ENCODE measurements around the gene KLHL5. TPM values are rescaled to one million over a fixed set of nuclear protein-coding genes. Genes with fewer than 3 reads are reported as not detected.

The KLHL5 gene
- total RNA-seq, 4 donors from 2014 or later, result 10.9 to 14.0 (median 11.8) TPM

DNA sequence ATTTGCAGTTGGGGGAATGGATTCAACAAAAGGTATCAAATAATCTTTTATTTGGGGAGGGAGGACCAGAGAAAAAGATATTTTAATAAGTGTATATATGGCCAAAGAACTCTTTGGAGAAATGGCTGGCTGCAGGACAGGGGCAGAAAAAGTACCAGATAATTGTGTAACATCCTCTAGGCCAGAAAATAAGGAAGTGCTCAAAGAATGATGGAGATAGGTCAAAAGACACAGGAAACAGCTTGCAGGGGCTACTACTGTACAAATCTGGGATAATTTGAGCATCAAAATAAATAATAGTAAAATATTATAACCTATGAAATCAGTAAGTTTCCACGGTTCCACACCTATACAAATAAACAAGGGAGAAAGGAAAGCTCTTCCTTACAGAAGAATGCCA lies 34.8 kb downstream of the KLHL5 start:
- H3K36me3 ChIP-seq, result no peaks in the 10 kb centered on the region
- TF ChIP-seq, protein P1, sequence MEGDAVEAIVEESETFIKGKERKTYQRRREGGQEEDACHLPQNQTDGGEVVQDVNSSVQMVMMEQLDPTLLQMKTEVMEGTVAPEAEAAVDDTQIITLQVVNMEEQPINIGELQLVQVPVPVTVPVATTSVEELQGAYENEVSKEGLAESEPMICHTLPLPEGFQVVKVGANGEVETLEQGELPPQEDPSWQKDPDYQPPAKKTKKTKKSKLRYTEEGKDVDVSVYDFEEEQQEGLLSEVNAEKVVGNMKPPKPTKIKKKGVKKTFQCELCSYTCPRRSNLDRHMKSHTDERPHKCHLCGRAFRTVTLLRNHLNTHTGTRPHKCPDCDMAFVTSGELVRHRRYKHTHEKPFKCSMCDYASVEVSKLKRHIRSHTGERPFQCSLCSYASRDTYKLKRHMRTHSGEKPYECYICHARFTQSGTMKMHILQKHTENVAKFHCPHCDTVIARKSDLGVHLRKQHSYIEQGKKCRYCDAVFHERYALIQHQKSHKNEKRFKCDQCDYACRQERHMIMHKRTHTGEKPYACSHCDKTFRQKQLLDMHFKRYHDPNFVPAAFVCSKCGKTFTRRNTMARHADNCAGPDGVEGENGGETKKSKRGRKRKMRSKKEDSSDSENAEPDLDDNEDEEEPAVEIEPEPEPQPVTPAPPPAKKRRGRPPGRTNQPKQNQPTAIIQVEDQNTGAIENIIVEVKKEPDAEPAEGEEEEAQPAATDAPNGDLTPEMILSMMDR (IDR thresholded peaks at IDR 0.05 in 4 of 5, conservative IDR thresholded peaks at IDR 0.05 in 1 of 5), result no peak
- TF ChIP-seq POLR2A (IDR thresholded peaks at IDR 0.05), result no peak
- intact Hi-C loops (cut with DNase I; ENCODE audit: low total_unique reads) (no loop called here), in situ Hi-C loops (cut with MboI; ENCODE audit: low sequenced_read_pairs in 4 of 4) (no loop called here)
- ATAC-seq (no peak), DNase-seq (no peak)
- no peak overlapping the region for H3K27ac ChIP-seq
- no peaks in the 10 kb centered on the region for H3K9me3 ChIP-seq
- H3K27me3 ChIP-seq, result no peaks in the 10 kb centered on the region
- no peak overlapping the region for H3K4me3 ChIP-seq
- no peaks in the 10 kb centered on the region for H3K4me1 ChIP-seq

DNA sequence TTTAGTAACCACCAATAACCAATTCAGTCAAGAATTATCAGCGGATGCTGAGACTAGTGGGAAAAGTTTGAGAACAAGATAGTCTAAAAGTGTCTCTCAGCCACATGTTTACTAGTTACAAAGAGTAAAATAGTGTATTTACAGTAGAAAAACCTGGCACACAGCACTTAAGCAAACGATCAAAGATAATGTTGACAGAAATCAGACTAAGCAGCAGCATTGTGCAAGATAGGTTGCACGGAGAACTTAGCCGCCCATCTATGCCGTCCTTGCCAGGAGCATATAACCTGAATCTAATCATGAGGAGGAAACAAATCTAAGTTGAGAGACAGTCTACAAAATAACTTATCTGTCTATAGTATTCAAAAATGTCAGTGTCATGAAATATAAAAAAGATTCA lies 35.3 kb downstream of the KLHL5 start:
- intact Hi-C loops (cut with DNase I; ENCODE audit: low total_unique reads), result no loop called here

DNA sequence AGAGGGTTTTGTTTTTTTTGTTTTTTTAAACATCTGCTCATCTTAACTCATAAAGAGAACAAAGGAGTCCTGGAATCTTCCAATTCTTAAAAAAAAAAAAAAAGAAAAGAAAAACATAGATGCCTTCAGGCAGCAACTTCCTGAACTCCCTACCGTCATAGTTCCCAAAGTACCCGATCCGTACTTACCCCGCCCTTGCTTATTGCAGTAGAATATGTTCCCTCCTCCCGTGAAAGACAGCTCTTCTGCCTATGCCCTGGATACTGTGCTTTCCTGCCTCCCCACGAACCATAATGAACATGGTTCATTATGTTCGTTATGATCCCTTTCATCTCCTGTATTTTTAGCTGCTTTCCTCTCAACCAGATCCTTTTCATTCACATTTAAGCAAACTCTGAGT lies 40.3 kb downstream of the KLHL5 start:
- DNase-seq, result no peak
- no peaks in the 10 kb centered on the region for H3K9me3 ChIP-seq
- no peak overlapping the region for H3K27ac ChIP-seq
- TF ChIP-seq, protein P1 (IDR thresholded peaks at IDR 0.05 in 4 of 5, conservative IDR thresholded peaks at IDR 0.05 in 1 of 5), result no peak
- TF ChIP-seq POLR2A (IDR thresholded peaks at IDR 0.05), result no peak
- no peak for ATAC-seq
- H3K4me3 ChIP-seq, result no peak overlapping the region
- H3K27me3 ChIP-seq, result no peaks in the 10 kb centered on the region
- H3K36me3 ChIP-seq, result no peaks in the 10 kb centered on the region
- no peaks in the 10 kb centered on the region for H3K4me1 ChIP-seq
- in situ Hi-C loops (cut with MboI; ENCODE audit: low sequenced_read_pairs in 4 of 4) (no loop called here), intact Hi-C loops (cut with DNase I; ENCODE audit: low total_unique reads) (no loop called here)

More for the DNA sequence above, 35.3 kb downstream of the KLHL5 start:
- TF ChIP-seq, protein P1 (IDR thresholded peaks at IDR 0.05 in 4 of 5, conservative IDR thresholded peaks at IDR 0.05 in 1 of 5), result no peak
- TF ChIP-seq POLR2A (IDR thresholded peaks at IDR 0.05), result no peak
- H3K27ac ChIP-seq, result no peak overlapping the region
- H3K4me1 ChIP-seq, result no peaks in the 10 kb centered on the region
- H3K27me3 ChIP-seq, result no peaks in the 10 kb centered on the region
- no peak for DNase-seq
- no peaks in the 10 kb centered on the region for H3K36me3 ChIP-seq
- in situ Hi-C loops (cut with MboI; ENCODE audit: low sequenced_read_pairs in 4 of 4), result no loop called here
- ATAC-seq, result no peak
- H3K9me3 ChIP-seq, result no peaks in the 10 kb centered on the region
- H3K4me3 ChIP-seq, result no peak overlapping the region

DNA sequence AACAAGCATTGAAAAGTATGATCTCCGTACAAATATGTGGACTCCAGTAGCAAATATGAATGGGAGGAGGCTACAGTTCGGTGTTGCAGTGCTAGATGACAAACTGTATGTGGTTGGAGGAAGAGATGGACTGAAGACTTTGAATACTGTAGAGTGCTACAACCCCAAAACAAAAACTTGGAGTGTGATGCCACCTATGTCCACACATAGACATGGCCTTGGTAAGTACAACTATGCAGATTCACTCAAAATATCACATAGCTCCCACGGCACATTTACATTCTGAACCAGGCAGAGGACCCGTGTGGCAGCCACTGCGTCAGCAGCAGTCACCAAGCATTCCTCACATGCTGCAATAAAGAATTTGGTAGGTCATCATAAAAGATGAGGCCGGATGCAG lies 41.3 kb downstream of the KLHL5 start:
- DNase-seq, result no peak
- intact Hi-C loops (cut with DNase I; ENCODE audit: low total_unique reads) (no loop called here), in situ Hi-C loops (cut with MboI; ENCODE audit: low sequenced_read_pairs in 4 of 4) (no loop called here)
- H3K36me3 ChIP-seq, result no peaks in the 10 kb centered on the region
- no peak overlapping the region for H3K4me3 ChIP-seq
- no peak overlapping the region for H3K27ac ChIP-seq
- H3K9me3 ChIP-seq, result no peaks in the 10 kb centered on the region
- ATAC-seq, result no peak
- H3K27me3 ChIP-seq, result no peaks in the 10 kb centered on the region
- H3K4me1 ChIP-seq, result no peaks in the 10 kb centered on the region
- TF ChIP-seq, protein P1 (IDR thresholded peaks at IDR 0.05 in 4 of 5, conservative IDR thresholded peaks at IDR 0.05 in 1 of 5), result no peak
- TF ChIP-seq POLR2A (IDR thresholded peaks at IDR 0.05), result no peak

DNA sequence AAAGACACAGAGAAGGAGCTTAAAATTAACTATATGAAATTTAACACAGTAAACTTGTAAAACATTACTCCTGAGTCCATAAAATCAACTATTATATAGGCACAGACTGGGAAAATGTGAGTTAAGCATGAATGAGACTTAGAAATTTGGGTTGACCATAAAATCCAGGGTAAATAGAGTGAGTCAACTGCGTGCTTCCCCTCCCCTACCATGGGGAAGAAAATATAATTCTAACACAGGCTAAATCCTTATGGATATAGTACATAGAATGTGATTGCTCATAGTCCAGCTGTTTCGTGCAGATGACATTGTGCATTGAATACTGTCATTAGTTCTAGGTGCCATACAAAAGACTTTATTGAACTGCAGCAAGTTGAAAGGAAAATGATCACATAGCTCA lies 42.2 kb downstream of the KLHL5 start:
- in situ Hi-C loops (cut with MboI; ENCODE audit: low sequenced_read_pairs in 4 of 4), result no loop called here
- ATAC-seq, result no peak
- H3K27me3 ChIP-seq, result no peaks in the 10 kb centered on the region
- no peak for DNase-seq
- no peaks in the 10 kb centered on the region for H3K36me3 ChIP-seq
- TF ChIP-seq POLR2A (IDR thresholded peaks at IDR 0.05), result no peak
- TF ChIP-seq, protein P1 (IDR thresholded peaks at IDR 0.05 in 4 of 5, conservative IDR thresholded peaks at IDR 0.05 in 1 of 5), result no peak
- intact Hi-C loops (cut with DNase I; ENCODE audit: low total_unique reads), result no loop called here
- H3K27ac ChIP-seq, result no peak overlapping the region
- H3K4me3 ChIP-seq, result no peak overlapping the region
- no peaks in the 10 kb centered on the region for H3K4me1 ChIP-seq
- no peaks in the 10 kb centered on the region for H3K9me3 ChIP-seq

All from gastrocnemius medialis (tissue), 4 donors.